ENCODE results near the gene GOLGA6L10.
"Not testable (repeated sequence)": the region's sequence is repeated elsewhere in the genome, so short reads cannot be mapped to it uniquely, and the experiment has no call there.

The GOLGA6L10 gene, protein sequence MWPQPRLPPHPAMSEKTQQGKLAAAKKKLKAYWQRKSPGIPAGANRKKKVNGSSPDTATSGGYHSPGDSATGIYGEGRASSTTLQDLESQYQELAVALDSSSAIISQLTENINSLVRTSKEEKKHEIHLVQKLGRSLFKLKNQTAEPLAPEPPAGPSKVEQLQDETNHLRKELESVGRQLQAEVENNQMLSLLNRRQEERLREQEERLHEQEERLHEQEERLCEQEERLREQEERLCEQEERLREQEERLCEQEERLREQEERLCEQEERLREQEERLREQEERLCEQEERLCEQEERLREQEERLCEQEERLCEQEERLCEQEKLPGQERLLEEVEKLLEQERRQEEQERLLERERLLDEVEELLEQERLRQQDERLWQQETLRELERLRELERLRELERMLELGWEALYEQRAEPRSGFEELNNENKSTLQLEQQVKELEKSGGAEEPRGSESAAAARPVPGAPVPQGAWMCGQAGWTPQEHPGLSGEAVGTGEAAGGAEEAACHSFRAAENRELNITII

GRCh38 chr15:82349375-82349774, at the start of gene GOLGA6L10:
Gene GOLGA6L10 (minus strand): TSS chr15:82349475. CDS start chr15:82349375, 100 bp downstream.
- not testable (repeated sequence) for DNase-seq (ENCODE audit: low read depth)

DNA sequence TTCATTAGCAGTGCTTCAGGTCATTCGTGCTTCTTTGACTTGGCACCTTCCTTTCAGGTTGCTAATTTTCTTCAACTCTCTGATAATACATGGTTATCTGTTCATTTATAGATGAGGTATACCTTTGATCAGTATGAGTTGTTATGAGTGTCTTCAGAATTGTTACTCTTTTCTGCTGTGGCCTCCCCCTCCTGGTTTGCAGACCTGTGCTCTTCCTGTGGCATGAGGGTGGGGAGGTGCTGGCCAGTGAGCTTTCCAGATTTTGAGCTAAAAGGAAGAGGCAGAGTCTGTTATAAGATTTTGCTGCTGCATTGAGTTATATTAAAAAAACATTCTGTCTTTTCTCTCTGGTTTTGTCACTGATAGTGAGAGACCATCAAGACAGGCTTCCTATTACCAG, 49.5 kb upstream of the GOLGA6L10 start:
- no peak for DNase-seq (ENCODE audit: low read depth)
- H3K4me3 ChIP-seq (ENCODE audit: low read depth, low read length): no peak overlapping the region

More at GRCh38 chr15:82349375-82349774, at the start of gene GOLGA6L10:
- not testable (repeated sequence) for H3K4me3 ChIP-seq (ENCODE audit: low read depth, low read length)

GRCh38 chr15:82397817-82398216, 48.5 kb upstream of the GOLGA6L10 start:
- DNase-seq (ENCODE audit: low read depth): no peak
- no peak overlapping the region for H3K4me3 ChIP-seq (ENCODE audit: low read depth, low read length)

DNA sequence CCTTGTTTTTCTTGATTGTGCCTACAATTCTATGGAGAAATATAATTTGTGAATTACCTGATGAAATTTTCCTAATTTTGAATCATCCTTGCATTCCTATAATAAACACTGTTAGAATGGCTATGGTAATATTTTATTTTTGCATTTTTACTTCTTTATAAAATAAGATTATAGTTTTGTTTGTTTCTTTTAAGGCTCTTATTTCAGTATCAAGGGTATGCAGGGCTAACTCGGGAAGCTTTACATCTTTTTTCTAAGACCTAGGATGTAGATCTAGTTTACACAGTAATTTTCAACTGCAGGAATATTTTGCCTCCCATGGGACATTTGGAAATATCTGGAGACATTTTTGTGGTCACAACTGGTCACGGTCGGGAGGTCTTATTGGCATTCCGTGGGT, 46.5 kb upstream of the GOLGA6L10 start:
- DNase-seq (ENCODE audit: low read depth); H3K4me3 ChIP-seq (ENCODE audit: low read depth, low read length): not testable (repeated sequence)

DNA sequence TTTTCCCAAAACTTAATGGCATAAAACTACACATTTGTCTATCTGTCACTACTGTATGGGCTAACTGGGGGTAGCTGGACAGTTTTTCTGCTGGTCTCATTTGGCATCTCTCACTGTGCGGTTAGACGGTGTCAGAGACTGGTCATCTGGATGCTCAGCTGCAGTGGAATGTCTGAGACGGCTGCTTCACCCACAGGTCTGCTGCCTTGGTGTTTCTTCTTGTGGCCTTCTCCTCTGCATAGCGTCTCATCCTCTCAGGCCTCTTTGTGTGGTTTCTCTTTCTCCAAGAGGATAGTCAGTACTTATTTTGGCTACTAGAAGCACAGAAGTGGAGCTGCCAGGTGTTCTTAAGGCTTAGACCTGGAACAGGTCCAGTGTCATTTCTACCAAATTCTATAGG, 44.4 kb upstream of the GOLGA6L10 start:
- peak; percentile 16 for DNase-seq (ENCODE audit: low read depth)
- no peak overlapping the region for H3K4me3 ChIP-seq (ENCODE audit: low read depth, low read length)

- DNase-seq (ENCODE audit: low read depth); H3K4me3 ChIP-seq (ENCODE audit: low read depth, low read length): not testable (repeated sequence)
Observed at GRCh38 chr15:82392077-82392476, 42.8 kb upstream of the GOLGA6L10 start.

DNA sequence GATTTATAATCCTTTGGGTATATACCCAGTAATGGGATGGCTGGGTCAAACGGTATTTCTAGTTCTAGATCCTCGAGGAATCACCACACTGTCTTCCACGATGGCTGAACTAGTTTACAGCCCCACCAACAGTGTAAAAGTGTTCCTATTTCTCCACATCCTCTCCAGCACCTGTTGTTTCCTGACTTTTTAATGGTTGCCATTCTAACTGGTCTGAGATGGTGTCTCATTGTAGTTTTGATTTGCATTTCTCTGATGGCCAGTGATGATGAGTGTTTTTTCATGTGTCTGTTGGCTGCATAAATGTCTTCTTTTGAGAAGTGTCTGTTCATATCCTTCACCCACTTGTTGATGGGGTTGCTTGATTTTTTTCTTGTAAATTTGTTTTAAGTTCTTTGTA, 40.9 kb upstream of the GOLGA6L10 start:
- H3K4me3 ChIP-seq (ENCODE audit: low read depth, low read length); DNase-seq (ENCODE audit: low read depth): not testable (repeated sequence)

DNA sequence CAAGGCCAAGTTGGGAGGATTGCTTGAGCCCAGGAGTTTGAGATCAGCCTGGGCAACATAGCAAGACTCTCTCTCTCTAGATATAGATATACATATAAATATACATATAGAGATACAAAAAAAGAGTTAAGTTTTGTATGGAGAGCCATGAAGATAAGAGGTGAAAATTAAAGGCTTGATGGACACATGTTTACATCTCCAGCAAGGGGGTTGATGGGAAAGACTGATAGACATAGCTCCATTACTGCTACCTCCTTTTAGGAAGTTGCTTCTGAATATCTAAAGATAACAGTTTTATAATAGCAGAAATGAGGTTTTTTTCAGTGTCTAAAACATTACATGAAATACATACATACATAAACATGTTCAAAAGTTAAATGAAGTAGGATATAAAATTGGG, 37.9 kb upstream of the GOLGA6L10 start:
- DNase-seq (ENCODE audit: low read depth); H3K4me3 ChIP-seq (ENCODE audit: low read depth, low read length): not testable (repeated sequence)

DNA sequence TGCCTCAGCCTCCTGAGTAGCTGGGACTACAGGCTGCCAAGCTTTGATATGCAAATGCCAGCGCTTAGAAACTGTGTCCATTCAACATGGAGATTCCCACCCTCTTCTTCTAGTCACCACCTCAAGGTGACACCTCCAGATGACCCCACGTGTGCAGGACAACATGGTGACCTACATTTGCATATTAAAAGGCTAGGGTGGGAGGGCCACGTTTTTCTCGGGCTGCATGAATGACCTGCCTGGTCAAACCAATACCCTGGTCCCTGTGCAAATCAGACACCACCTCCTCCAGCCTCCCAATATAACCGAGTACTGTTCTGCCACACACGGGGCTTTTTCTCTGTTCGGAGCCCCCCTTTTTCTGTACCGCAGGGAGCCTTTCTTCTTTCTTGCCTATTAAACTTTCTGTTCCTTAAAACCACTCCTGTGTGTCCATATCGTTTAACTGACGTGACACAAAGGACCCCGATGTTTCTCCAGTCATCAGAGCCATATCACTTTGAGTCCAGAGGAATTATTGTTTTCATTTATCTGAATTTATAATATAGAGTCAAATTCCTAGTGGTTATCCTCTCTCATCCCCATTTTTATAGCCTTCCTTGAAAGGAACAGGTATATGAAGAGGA, 32.2 kb upstream of the GOLGA6L10 start:
- DNase-seq (ENCODE audit: low read depth); H3K4me3 ChIP-seq (ENCODE audit: low read depth, low read length): not testable (repeated sequence)

GRCh38 chr15:82379552-82379951, 30.3 kb upstream of the GOLGA6L10 start:
- not testable (repeated sequence) for H3K4me3 ChIP-seq (ENCODE audit: low read depth, low read length); DNase-seq (ENCODE audit: low read depth)

GRCh38 chr15:82373661-82374060, 24.4 kb upstream of the GOLGA6L10 start:
- not testable (repeated sequence) for H3K4me3 ChIP-seq (ENCODE audit: low read depth, low read length); DNase-seq (ENCODE audit: low read depth)

DNA sequence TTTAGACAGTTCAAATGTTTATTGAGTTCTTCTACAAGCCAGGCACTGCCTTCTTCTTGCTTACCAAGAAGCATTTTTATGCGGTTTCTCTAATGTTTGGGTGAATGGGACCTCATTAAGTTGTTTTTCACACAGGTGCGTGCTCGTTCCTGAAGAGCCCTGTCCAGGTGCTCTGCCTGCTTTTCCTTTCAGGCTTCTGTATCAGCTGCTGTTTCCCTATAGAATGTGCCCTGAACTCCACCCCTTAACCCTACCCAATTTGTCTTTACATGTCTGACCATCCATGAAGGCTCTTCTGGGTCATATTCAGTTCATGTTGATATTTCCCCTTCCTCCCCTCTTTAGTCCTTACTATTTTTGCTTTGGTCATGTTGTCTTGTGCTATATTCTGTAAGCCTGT, 22.4 kb upstream of the GOLGA6L10 start:
- no peak for DNase-seq (ENCODE audit: low read depth)
- H3K4me3 ChIP-seq (ENCODE audit: low read depth, low read length): no peak overlapping the region

DNA sequence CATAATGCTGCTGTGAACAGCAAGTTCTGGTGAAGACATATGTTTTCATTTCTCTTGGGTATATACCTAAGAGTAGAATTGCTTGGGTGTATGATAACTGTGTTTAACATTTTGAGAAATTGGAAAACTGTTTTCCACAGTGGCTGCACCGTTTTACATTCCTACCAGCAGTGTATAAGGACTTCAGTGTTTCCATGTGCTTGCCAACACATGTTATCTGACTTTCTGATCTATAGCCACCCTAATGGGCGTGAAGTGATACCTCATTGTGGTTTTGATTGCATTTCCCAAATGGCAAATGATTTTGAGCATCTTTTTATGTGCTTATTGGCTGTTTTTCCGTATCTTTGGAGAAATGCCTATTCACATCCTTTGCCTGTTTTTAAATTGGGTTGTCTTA, 18.5 kb upstream of the GOLGA6L10 start:
- not testable (repeated sequence) for H3K4me3 ChIP-seq (ENCODE audit: low read depth, low read length); DNase-seq (ENCODE audit: low read depth)

GRCh38 chr15:82365692-82366323, 16.5 kb upstream of the GOLGA6L10 start:
- H3K4me3 ChIP-seq (ENCODE audit: low read depth, low read length); DNase-seq (ENCODE audit: low read depth): not testable (repeated sequence)

DNA sequence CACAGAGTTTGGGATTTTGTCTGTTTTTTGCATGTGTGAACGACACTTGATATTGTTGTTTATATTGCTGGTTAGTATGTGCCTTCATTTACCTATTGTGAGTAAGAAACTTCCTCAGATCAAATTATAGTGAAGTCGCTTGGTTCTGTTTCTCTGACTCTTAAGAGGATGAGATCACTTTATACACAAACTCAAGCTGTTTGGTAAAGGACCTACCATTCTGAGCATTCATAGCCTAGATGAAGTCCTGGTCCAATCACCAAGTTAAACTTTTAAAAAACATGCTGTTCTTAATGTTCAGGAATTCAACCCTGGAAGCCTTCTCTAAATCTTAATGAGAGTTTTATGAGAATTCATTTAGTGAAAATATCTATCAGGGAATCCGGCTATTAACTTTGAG, 15.3 kb upstream of the GOLGA6L10 start:
- not testable (repeated sequence) for H3K4me3 ChIP-seq (ENCODE audit: low read depth, low read length); DNase-seq (ENCODE audit: low read depth)

DNA sequence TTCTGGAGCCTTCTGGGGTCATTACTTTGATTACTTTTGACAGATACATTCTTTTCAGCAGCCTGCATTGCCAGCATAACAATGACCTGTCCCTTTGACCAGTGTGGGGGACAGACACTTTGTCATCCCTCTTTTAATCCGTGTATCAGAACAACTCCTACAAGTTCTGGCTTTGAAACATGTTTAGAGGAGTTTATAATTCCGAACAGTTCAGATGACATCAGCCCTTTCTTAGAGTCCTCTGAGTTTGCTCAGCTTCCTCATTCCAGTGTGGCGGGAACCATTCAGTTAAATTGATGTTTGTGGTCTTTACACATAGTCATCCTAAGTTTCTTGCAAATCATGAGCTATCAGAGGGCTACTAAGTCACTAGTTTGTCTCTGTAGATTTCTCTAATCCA, 13.5 kb upstream of the GOLGA6L10 start:
- not testable (repeated sequence) for H3K4me3 ChIP-seq (ENCODE audit: low read depth, low read length); DNase-seq (ENCODE audit: low read depth)

DNA sequence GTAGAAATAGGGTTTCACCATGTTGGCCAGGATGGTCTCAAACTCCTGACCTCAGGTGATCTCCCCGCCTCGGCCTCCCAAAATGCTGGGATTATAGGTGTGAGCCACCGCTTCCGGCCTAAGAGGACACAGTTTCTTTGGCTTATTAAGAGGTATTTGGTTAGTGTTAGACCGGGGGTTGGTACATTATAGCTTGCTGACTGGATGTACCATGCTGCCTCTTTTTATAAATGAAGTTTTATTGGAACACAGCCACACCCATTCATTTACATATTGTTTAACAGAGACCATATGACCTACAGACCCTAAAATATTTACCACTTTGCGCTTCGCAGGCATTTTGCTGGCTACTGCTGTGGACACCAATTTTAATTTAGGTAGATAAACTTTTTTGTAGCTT, 11.3 kb upstream of the GOLGA6L10 start:
- H3K4me3 ChIP-seq (ENCODE audit: low read depth, low read length); DNase-seq (ENCODE audit: low read depth): not testable (repeated sequence)

DNA sequence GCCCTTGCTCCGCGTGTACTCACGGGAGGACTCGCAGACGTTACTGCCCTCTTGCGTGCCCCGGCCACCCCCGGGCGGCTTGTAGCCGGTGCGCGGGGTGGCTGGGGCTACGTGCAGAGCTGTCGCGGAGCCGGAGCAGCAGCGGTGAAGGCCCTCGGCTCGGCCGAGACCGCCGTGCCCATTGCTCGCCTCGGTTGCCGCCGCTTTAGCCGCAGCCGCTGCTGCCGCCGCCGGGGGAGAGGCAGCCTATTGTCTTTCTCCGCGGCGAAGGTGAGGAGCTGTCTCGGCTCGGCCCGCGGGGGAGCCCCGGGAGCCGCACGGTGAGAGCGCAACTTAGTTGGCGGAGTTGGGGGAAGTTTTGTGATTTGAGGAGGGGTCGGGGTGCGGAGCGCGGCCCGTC, 5.8 kb upstream of the GOLGA6L10 start:
- not testable (repeated sequence) for H3K4me3 ChIP-seq (ENCODE audit: low read depth, low read length); DNase-seq (ENCODE audit: low read depth)

DNA sequence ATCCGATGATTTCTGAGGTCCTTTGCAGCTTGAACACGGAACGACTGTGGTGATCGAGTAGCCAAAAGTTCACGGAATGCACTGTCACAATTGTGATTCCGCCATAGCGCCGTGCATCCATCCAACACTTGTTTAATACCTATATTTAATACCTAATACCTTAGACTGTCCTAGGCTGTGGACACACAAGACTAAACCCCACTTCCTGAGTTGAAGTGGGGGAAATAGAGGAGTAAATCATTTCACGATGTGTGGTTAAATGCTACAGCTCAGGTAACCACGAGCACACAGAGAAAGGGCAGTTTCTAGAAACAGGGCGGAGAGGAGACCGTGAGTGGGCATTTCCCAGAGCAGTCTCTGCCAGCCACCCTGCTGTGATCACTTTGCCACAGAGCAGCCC, 5.3 kb upstream of the GOLGA6L10 start:
- not testable (repeated sequence) for DNase-seq (ENCODE audit: low read depth)
- peak overlapping the region; percentile 43 for H3K4me3 ChIP-seq (ENCODE audit: low read depth, low read length)

GRCh38 chr15:82347645-82348044, 1.6 kb downstream of the GOLGA6L10 start:
- H3K4me3 ChIP-seq (ENCODE audit: low read depth, low read length); DNase-seq (ENCODE audit: low read depth): not testable (repeated sequence)
